Measurements from ENCODE around the gene NECAB2.

The NECAB2 gene

GRCh38 chr16:83994703-83995102 lies 26.7 kb downstream of the NECAB2 start:
- no peak for DNase-seq

- DNase-seq = no peak
Measured at GRCh38 chr16:83995754-83996153, 27.7 kb downstream of the NECAB2 start.

GRCh38 chr16:83996481-83997252 lies 28.6 kb downstream of the NECAB2 start:
- no peak for DNase-seq

- DNase-seq = no peak
Measured at GRCh38 chr16:83998091-83998490, 30.0 kb downstream of the NECAB2 start.

- DNase-seq = no peak
Measured at GRCh38 chr16:84000989-84001642, 33.1 kb downstream of the NECAB2 start.

GRCh38 chr16:84001726-84002125 lies 33.7 kb downstream of the NECAB2 start:
- no peak for DNase-seq

GRCh38 chr16:84003038-84003437 lies 35.0 kb downstream of the NECAB2 start:
- no peak for DNase-seq

GRCh38 chr16:84004442-84004841 lies 36.4 kb downstream of the NECAB2 start:
- DNase-seq = no peak

- DNase-seq = no peak
Measured at GRCh38 chr16:84005391-84005790, 37.3 kb downstream of the NECAB2 start.

- DNase-seq = no peak
Measured at GRCh38 chr16:84007520-84007919, 39.5 kb downstream of the NECAB2 start.

GRCh38 chr16:84007965-84008364 lies 39.9 kb downstream of the NECAB2 start:
- no peak for DNase-seq

- no peak for DNase-seq
Measured at GRCh38 chr16:84009282-84009681, 41.2 kb downstream of the NECAB2 start.

- DNase-seq = no peak
Measured at GRCh38 chr16:84013787-84014569, 45.9 kb downstream of the NECAB2 start.

GRCh38 chr16:84014570-84015327 lies 46.7 kb downstream of the NECAB2 start:
- DNase-seq = no peak

- DNase-seq = no peak
Measured at GRCh38 chr16:84015399-84015798, 47.4 kb downstream of the NECAB2 start.

- DNase-seq = no peak
Measured at GRCh38 chr16:84016477-84016876, 48.4 kb downstream of the NECAB2 start.

GRCh38 chr16:84018710-84019109 lies 50.7 kb downstream of the NECAB2 start:
- no peak for DNase-seq

- no peak for DNase-seq
Measured at GRCh38 chr16:84020353-84020752, 52.3 kb downstream of the NECAB2 start.

GRCh38 chr16:84021488-84021887 lies 53.4 kb downstream of the NECAB2 start:
- DNase-seq = no peak

GRCh38 chr16:84022644-84023043 lies 54.6 kb downstream of the NECAB2 start:
- DNase-seq = no peak

- DNase-seq = no peak
Measured at GRCh38 chr16:84024854-84025253, 56.8 kb downstream of the NECAB2 start.

- no peak for DNase-seq
Measured at GRCh38 chr16:84026606-84027005, 58.6 kb downstream of the NECAB2 start.

GRCh38 chr16:84027625-84028024 lies 59.6 kb downstream of the NECAB2 start:
- no peak for DNase-seq
